HG02610 (cell line): ENCODE data around the gene EPB41L4A.
"Not testable (repeated sequence)": the region's sequence is repeated elsewhere in the genome, so short reads cannot be mapped to it uniquely, and the experiment has no call there.

Source experiments
- ATAC-seq: cut with Tn5 transposase; IDR thresholded peaks from one replicate; pipeline ENCODE4 v1.9.1; 2021; ENCODE audit warnings: mild to moderate bottlenecking, moderate library complexity; ENCODE audit not compliant: unreplicated experiment

The EPB41L4A gene

GRCh38 chr5:112217843-112218579 is 201.1 kb downstream of the EPB41L4A start:
- no peak for ATAC-seq

- no peak for ATAC-seq
Observed at GRCh38 chr5:112216140-112216539, 202.9 kb downstream of the EPB41L4A start.

GRCh38 chr5:112210430-112211005 is 208.6 kb downstream of the EPB41L4A start:
- ATAC-seq: no peak

GRCh38 chr5:112208699-112209615 is 210.1 kb downstream of the EPB41L4A start:
- ATAC-seq: peak; percentile 65

GRCh38 chr5:112208195-112208594 is 210.9 kb downstream of the EPB41L4A start:
- not testable (repeated sequence) for ATAC-seq

GRCh38 chr5:112205846-112206245 is 213.2 kb downstream of the EPB41L4A start:
- no peak for ATAC-seq

GRCh38 chr5:112203229-112203628 is 215.8 kb downstream of the EPB41L4A start:
- peak; percentile 54 for ATAC-seq

- no peak for ATAC-seq
Observed at GRCh38 chr5:112202694-112203093, 216.4 kb downstream of the EPB41L4A start.

- no peak for ATAC-seq
Observed at GRCh38 chr5:112201141-112201540, 217.9 kb downstream of the EPB41L4A start.

- no peak for ATAC-seq
Observed at GRCh38 chr5:112200131-112200530, 218.9 kb downstream of the EPB41L4A start.

GRCh38 chr5:112196584-112196983 is 222.5 kb downstream of the EPB41L4A start:
- ATAC-seq: no peak

- ATAC-seq: no peak
Observed at GRCh38 chr5:112195924-112196323, 223.2 kb downstream of the EPB41L4A start.

- ATAC-seq: no peak
Observed at GRCh38 chr5:112192866-112193265, 226.2 kb downstream of the EPB41L4A start.

GRCh38 chr5:112192072-112192471 is 227.0 kb downstream of the EPB41L4A start:
- no peak for ATAC-seq

- no peak for ATAC-seq
Observed at GRCh38 chr5:112189391-112189790, 229.7 kb downstream of the EPB41L4A start.

GRCh38 chr5:112186401-112186990 is 232.6 kb downstream of the EPB41L4A start:
- ATAC-seq: no peak

GRCh38 chr5:112183874-112184273 is 235.2 kb downstream of the EPB41L4A start:
- no peak for ATAC-seq

GRCh38 chr5:112183103-112183711 is 235.9 kb downstream of the EPB41L4A start:
- ATAC-seq: no peak

GRCh38 chr5:112179290-112179689 is 239.8 kb downstream of the EPB41L4A start:
- no peak for ATAC-seq

GRCh38 chr5:112174959-112175594 is 244.0 kb downstream of the EPB41L4A start:
- peak; percentile 70 for ATAC-seq
